Measurements from ENCODE around the gene IGFBP6.

The IGFBP6 gene

GRCh38 chr12:53122961-53123468, 25.5 kb downstream of the IGFBP6 start:
- DNase-seq, result no peak

- no peak for DNase-seq
Measured at GRCh38 chr12:53123578-53124351, 26.3 kb downstream of the IGFBP6 start.

GRCh38 chr12:53124352-53124723, 26.9 kb downstream of the IGFBP6 start:
- DNase-seq, result no peak

DNA sequence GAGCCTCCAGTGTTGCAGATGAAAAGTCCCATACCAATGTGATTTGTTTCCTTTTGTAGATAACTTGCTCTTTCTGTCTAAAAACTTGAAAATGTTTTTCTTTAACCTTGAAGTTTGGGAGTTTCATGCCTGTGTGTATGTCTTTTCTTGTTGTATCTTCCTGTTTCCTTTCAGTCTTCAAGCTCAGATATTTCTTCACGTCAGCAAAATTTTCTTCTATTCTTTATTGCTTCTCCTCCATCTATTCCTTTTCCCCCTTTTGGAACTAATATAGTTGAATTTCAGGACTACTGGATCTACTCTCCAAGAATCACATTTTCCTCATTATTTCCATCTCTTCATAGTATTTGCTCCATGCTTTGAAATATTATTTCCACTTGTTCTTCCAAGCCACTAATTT, 29.7 kb downstream of the IGFBP6 start:
- no peak for DNase-seq

GRCh38 chr12:53128780-53129569, 31.5 kb downstream of the IGFBP6 start:
- no peak for DNase-seq

DNA sequence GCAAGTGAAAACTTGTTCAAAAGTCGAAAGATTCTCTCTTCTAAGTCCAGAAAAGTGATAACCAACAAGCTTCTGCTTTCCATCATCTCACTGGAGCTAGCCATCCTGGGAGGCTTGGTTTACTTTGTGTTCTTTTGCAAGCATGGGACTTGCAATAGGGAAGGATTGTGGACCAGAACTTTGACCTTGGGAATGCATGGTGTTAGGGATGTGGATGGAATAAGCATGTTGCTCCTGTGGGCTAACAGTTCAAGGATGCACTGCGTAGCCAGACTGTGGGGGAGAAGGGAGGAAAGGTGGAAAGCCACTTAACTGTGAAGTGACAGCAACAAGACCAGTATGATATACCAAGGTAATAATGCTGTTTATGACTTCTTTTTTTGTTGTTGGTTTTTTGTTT, 34.4 kb downstream of the IGFBP6 start:
- DNase-seq, result no peak

GRCh38 chr12:53133722-53134121, 36.3 kb downstream of the IGFBP6 start:
- DNase-seq, result no peak

- no peak for DNase-seq
Measured at GRCh38 chr12:53143355-53143754, 45.9 kb downstream of the IGFBP6 start.

- DNase-seq, result no peak
Measured at GRCh38 chr12:53145383-53146260, 48.2 kb downstream of the IGFBP6 start.

DNA sequence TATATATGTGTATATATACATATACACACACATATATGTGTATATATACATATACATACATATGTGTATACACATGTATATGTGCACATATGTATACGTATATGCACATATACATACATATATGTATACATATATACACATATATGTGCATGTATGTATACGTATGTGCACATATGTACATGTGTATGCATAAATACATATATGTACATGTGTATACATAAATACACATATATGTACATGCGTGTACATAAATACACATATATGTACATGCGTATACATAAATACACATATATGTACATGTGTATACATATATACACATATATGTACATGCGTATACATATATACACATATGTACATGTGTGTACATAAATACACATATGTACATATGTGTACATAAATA, 49.7 kb downstream of the IGFBP6 start:
- no peak for DNase-seq

GRCh38 chr12:53147653-53148052, 50.2 kb downstream of the IGFBP6 start:
- DNase-seq, result no peak

DNA sequence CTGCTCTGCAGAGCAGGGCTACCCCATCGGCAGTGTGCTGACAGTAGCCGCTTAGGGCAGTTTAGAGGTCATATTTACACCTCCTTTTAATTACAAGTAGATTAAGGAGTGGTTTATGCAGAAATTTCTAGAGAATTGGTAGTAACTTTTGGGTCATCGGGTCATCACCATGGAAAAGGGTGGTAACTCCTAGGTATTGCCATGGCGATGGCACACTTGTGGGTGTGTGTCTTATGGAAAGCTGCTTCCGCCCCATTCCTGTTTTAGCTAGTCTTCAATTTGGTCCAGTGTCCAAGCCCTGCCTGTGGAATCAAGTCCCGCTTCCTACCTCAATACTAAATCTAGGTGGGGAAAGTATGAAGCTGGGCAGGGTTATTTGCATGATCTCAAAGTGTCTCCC, 53.6 kb downstream of the IGFBP6 start:
- DNase-seq, result no peak
